Activated T-cell treated with anti-CD3 and anti-CD28 coated beads, Interleukin-2, amount 50 U/mL, for 48 hours (primary cell): ENCODE results near the gene CDKN2A.

ENCODE experiments used
- DNase-seq, 2 experiments: peaks; one replicate each; pipeline ENCODE4 v3.0.0-alpha.2; 2020

The CDKN2A gene

DNA sequence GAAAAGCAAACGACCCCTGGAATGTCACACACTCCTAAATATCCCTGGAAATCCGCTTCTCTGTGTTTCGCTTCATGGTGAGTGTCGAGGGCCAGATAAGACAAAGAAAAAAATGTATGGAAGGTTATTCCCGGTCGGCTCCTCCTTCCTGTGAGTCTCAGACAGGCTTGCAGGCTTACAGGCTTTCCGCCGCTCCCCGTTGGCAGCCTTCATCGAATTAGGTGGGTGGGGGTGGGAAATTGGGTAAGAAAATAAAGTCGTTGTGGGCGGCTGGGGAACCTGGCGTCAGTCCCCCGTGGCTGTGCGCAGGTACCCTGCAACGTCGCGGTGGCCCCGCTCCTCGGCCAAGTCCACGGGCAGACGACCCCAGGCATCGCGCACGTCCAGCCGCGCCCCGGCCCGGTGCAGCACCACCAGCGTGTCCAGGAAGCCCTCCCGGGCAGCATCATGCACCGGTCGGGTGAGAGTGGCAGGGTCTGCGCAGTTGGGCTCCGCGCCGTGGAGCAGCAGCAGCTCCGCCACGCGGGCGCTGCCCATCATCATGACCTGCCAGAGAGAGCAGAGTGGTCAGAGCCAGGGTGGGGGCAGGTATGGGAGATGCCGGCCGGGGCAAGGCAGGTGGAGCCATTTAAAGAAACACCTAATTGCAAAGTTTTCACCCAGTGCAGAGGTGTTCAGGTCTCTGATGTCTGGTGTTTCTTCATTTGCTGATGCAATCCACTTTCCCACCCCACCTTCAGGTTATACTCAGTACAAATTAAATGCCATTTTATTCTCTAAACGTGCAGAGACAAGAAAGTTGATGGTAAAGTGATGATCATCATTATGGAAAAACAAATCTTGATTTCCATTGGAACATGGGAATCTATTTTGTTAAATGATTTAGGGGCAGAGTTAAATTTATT, 11.8 kb upstream of the CDKN2A start:
- no peak for DNase-seq

DNA sequence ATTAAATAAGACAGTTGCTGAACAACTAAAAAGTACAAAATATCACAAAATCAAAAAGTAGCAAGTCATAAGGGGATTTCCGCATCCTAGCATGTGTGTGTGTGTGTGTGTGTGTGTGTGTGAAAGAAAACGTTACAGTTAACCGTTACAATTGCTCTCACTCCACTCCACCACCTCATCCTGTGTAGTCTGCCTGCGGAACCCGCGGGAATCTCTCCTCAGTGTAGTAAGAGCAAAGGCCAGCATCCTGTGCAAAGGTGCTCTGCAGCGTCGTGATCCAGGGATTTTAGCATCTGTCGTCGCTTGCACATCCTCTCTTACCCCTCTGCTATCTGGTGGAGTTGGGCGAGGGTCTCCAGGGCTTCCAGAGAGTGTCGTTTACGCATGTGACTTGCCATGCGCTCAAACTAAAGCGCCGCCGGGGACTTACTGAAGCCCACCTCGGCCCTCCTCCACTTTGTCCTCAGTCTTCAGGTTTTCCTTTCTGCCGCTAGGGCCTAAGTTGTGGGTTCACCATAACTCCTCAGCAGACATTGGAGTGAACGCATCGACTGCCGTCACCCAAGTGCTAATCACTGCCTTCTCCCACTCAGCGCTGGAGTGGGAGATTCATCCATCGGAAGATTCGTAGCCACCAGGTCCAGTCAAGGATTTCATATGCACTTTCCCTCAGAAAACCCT, 11.0 kb upstream of the CDKN2A start:
- DNase-seq, result no peak

DNA sequence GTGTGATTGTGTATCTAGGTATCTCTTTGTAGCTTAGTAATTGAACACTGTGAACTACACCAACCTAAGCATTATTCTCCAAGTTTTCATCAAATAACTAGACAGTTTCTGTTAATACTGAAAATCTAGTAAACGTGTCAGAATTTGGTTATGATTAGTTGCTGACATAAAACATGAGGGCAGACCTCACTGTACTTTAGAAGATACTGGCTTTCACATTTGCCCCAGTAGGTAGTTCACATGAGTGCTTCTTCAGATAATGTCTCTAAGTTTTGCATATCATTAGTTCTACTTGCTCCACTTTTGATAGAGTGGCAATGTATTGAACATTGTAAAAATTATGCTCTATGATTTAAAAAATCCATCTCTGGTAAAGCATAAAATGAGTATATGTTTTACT, 7.8 kb upstream of the CDKN2A start:
- no peak for DNase-seq

DNA sequence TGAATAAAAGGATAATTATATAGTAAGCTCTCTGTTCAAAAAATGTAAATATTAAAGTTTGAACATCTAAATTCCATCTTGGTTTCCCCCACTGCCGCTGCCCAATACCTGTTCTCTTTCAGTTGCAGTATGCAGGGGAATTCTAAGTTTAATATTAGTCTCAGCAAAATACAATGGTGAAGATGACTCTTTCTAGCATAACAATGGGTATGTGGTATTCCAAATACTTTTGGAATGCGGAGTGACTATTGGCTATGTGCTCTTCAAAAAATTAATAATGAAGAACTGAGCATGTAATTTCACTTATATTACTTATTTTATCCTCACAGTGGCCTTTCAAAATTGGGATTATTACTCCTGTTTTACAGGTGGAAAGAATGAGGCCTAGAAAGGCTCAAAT, 3.8 kb upstream of the CDKN2A start:
- DNase-seq, result no peak

DNA sequence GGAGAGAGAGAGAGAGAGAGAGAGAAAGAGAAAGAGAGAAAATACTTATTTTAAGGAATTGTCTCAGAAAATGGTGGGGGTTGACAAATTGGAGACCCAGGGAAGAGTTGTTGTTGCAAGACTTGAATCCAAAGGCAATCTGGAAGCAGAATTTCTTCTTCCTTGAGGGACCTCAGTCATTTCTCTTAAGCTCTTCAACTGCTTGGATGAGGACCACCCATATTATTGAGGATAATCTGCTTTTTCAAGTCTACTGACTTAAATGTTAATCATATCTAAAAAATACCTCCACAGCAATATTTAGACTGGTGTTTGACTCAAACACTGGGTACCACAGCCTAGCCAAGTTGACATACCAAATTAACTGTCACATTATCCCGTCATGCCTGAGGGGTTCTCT, 3.3 kb upstream of the CDKN2A start:
- no peak for DNase-seq

- DNase-seq, result no peak
These were observed 2.7 kb upstream of the CDKN2A start for GRCh38 chr9:21996858-21997257.

DNA sequence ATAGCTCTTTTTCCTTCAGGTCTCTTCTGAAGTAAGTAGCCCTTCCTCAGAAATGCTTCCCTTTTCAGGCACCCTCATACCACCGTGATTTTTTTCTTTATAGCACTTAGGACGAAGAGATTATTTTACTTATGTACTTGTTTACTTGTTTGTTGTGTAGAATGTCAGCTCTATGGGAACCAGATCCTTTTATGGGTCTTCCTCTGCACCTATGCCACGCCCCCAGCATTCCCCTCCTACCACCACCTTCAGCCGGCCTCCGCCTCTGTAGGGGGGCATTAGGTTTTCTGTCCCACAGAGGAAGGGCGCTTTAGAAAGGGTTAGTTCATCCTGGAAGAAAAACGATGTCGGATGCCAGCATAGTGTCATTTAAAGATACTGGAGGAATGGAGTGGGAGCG, 2.2 kb upstream of the CDKN2A start:
- no peak for DNase-seq

GRCh38 chr9:21995666-21996398, 1.6 kb upstream of the CDKN2A start:
- DNase-seq, result no peak

DNA sequence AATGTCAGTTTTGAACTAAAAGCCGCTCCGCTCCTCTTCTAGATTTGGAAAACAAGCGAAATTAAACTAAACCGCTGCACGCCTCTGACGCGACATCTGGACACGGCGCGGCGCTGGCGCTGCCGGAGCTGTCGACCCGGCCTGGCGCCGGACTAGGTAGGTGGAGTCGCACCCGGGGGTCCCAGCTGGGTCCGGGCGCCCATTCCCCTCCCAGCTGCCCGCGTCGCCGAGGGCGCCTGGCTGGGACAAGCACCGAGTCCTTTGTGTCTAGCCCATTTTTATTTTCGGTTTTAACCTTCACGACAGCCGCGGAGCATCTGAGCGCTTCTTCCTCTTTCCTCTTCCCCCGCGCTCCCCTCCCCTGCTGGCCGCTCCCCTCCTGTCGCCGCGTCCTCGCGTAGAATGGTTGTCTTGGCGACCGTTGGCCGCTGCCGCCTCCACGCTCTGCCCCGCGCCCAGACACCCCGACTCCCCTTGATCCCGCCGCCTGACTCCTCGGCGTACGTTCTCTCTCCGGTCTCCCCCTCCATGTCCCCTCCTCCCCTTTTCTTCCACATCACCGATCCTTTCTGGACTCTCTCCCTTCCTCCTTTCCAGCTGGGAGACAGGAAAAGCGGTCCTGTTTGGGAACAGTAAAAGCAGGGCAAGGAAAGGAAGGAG, 944 bp upstream of the CDKN2A start:
- peak; percentile 71 to 72 for DNase-seq

GRCh38 chr9:21994556-21995005, 389 bp upstream of the CDKN2A start, which contains the start of gene CDKN2B-AS1:
TSS of gene CDKN2B-AS1 (plus strand) at chr9:21994791.
- peak; percentile 56 to 62 for DNase-seq

GRCh38 chr9:21993007-21993406, 1.2 kb downstream of the CDKN2A start:
- no peak for DNase-seq

- DNase-seq, result no peak
These were observed 2.9 kb downstream of the CDKN2A start for GRCh38 chr9:21991072-21991959.

GRCh38 chr9:21989440-21990189, 4.6 kb downstream of the CDKN2A start:
- DNase-seq, result peak in 1 of 2 experiments; percentile 20

DNA sequence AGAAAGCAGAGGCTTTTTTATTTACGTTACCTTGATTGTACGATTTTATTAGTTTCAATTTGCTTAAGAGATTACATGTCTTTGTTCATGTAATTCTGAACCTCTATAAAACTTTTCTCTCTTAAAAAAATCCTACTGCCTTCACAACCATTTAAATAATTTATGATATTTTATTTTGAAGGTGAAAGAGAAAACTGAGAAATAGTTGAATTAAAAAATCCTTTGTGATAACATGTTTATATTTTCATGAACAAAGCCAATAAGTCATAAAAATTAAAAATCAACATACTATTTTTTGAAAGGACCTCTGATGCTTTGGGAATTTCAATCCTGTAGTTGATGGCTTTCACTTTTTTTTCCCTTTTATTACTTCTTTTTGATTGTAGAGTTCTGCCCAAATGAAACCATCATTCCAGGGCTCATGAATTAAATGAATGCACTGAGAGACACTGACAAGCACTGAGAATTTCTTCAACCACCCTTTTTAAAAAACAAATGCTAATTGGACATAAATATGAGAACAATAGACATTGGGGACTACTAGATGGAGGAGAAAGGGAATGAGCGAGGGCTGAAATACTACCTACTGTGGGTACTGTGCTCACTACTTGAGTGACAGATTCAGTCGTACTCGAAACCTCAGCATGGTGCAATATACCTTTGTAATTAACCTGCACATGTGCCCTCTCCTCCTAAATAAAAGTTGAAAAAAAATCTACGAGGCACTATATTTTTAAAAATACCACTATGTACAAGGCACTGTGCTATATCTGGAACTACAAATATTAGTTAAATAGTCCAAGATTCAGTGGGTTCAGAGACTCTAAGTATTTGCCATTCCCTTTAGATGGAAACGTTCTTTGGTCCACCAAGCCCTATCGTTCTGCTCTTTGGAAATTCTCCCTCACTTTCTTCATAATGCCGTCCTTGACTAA, 5.9 kb downstream of the CDKN2A start:
- DNase-seq, result no peak

- no peak for DNase-seq
These were observed 8.1 kb downstream of the CDKN2A start for GRCh38 chr9:21985964-21986667.

DNA sequence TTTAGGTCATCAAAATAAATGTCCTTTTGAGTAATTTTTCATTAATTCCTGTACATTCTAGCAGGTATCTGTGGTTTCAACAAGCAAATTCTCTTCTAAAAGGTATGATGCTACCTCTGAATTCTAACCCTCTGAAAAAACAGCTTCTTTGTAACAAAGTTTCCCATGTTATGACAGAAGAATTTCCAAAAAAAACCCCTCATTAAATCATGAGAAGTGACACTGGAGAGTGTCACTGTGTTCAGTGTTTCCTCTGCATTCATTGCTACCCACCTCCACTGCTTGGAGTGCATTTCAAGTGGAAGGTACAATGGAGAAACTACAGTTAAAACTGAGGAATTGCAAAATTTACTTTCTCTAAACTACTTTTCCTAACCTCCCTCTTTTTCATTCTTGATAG, 10.1 kb downstream of the CDKN2A start:
- DNase-seq, result no peak

GRCh38 chr9:21983561-21983935, 10.6 kb downstream of the CDKN2A start:
- DNase-seq, result no peak

DNA sequence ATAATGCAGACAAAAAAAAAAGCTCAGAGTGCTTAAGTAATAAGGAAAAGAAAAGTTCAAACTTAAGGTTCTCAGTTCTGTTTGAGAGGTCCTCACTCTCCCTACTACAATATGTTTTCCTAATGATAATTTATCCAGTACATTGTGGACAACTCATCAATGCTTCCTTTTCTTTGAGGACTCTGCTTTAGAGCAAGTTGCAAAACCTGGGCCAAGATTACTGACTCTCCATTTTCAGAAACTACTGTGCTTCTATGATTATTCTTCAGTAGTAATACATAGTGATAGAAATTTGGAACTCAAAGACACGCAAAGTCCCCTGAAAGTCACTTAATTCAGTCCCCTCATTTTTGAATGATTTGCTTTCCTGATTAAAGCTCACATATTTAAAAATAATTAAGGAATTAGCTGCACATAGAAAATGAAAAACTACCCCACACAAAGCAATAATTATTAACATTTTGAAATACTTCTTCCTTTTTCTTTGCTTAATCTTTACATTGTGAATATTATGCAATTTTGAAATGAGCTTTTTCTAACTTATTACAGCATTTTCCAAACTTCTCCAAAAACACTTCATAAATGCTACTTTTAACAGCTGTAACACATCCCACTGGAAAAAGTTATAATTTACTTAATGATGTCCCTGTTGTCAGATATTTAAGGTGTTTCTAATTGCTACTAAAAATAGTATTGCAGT, 11.2 kb downstream of the CDKN2A start:
- DNase-seq, result no peak

DNA sequence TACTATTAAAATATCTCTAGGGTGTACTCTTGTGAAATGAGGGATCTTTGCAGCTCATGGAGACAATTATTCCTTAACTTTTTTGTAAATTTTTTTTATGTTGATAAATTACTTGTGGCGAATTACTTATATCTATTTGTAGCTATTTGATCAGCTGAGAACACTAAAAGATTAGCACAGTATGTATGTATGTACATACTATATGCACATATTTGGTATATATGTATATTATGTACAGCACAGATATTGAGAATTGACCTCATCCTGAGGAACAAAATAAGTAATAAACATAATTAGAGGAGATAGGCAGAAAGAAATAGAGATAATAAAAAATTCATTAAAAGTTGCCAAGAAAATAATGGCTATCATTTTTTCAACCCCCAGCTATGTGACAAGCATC, 11.8 kb downstream of the CDKN2A start:
- DNase-seq, result no peak
